ENCODE measurements around the gene CXCL8.

DNA sequence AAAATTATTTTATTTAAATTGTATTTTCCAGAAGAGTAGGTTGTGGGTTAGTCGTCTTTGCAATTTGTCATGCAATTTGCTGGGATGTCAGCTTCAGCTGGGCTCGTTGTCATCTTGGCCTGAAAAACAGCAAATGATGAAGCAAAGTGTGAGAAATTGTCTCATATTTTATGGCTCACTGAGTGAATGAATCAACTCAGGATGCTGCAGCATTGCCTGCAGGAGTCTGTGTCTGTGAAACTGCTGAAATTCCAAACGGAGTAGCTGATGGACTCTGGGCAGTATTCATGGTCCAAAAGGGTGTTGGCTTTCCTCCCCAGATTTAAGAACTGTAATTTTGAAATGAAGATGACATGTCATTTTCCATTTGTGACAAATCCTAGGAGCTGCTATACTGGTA lies 37.2 kb downstream of the CXCL8 start:
- TF ChIP-seq, protein P1, sequence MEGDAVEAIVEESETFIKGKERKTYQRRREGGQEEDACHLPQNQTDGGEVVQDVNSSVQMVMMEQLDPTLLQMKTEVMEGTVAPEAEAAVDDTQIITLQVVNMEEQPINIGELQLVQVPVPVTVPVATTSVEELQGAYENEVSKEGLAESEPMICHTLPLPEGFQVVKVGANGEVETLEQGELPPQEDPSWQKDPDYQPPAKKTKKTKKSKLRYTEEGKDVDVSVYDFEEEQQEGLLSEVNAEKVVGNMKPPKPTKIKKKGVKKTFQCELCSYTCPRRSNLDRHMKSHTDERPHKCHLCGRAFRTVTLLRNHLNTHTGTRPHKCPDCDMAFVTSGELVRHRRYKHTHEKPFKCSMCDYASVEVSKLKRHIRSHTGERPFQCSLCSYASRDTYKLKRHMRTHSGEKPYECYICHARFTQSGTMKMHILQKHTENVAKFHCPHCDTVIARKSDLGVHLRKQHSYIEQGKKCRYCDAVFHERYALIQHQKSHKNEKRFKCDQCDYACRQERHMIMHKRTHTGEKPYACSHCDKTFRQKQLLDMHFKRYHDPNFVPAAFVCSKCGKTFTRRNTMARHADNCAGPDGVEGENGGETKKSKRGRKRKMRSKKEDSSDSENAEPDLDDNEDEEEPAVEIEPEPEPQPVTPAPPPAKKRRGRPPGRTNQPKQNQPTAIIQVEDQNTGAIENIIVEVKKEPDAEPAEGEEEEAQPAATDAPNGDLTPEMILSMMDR (conservative IDR thresholded peaks at IDR 0.05; ENCODE audit: low read length) = no peak
- no peak for TF ChIP-seq EZH2phosphoT487 (IDR thresholded peaks at IDR 0.05; ENCODE audit: borderline replicate concordance)
